Colonic mucosa (tissue), 4 donors: ENCODE data around the gene TAOK2. TPM values are rescaled to one million over a fixed set of nuclear protein-coding genes. Genes with fewer than 3 reads are reported as not detected.

Source experiments
- DNase-seq: peaks from one replicate; pipeline ENCODE4 v3.0.0-alpha.2; 2020
- H3K27ac ChIP-seq: fragments of 200-600 bp; one replicate; pipeline ENCODE4 v1.8.0; 2021
- H3K27me3 ChIP-seq: fragments of 200-600 bp; one replicate; pipeline ENCODE4 v1.8.0; 2021
- H3K36me3 ChIP-seq: fragments of 200-600 bp; one replicate; pipeline ENCODE4 v1.8.0; 2021
- H3K4me1 ChIP-seq: fragments of 200-600 bp; one replicate; pipeline ENCODE4 v1.8.0; 2021; ENCODE audit warnings: mild to moderate bottlenecking
- H3K4me3 ChIP-seq: fragments of 200-600 bp; one replicate; pipeline ENCODE4 v1.8.0; 2021
- H3K9ac ChIP-seq, 2 donors: one replicate each; pipeline ENCODE4 v1.7.0; 2013; ENCODE audit warnings: control low read depth in 2 of 2, low read depth in 2 of 2, low read length in 2 of 2
- H3K9me3 ChIP-seq: fragments of 200-600 bp; one replicate; pipeline ENCODE4 v1.8.0; 2021
- intact Hi-C: fragments of 100-400 bp; cut with DNase I; formaldehyde crosslinking; loops from one replicate; pipeline ENCODE4 v1.14.1; 2022
- total RNA-seq, 2 donors: library from RNA; stranded (reverse); fragmentation: NEBNext Ultra II Directional in 1 of 2; extraction: Animal tissue kit (Norgen Biotek cat#: 25700) in 1 of 2; gene quantifications; one replicate each; pipeline ENCODE4 v1.2.1, GENCODE V29; 2021
- TF ChIP-seq, protein P1 (sequence below): fragments of 200-600 bp; IDR thresholded peaks from one replicate; pipeline ENCODE4 v1.8.0; 2022; ENCODE audit warnings: antibody characterized with exemption, mild to moderate bottlenecking
- donor health status: healthy.
- donor health status: DM: no; HTN: no; CAD: no.
- donor health status: DM: no; HTN: no; CAD: no.

The TAOK2 gene
- total RNA-seq, 2 donors from 2014 or later: 37.4 to 62.3 TPM

DNA sequence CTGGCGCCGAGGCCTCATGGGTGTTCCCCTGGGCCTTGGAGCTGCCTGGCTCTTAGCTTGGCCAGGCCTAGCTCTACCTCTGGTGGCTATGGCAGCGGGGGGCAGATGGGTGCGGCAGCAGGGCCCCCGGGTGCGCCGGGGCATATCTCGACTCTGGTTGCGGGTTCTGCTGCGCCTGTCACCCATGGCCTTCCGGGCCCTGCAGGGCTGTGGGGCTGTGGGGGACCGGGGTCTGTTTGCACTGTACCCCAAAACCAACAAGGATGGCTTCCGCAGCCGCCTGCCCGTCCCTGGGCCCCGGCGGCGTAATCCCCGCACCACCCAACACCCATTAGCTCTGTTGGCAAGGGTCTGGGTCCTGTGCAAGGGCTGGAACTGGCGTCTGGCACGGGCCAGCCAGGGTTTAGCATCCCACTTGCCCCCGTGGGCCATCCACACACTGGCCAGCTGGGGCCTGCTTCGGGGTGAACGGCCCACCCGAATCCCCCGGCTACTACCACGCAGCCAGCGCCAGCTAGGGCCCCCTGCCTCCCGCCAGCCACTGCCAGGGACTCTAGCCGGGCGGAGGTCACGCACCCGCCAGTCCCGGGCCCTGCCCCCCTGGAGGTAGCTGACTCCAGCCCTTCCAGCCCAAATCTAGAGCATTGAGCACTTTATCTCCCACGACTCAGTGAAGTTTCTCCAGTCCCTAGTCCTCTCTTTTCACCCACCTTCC lies 13.9 kb downstream of the TAOK2 start:
- TF ChIP-seq, protein P1, sequence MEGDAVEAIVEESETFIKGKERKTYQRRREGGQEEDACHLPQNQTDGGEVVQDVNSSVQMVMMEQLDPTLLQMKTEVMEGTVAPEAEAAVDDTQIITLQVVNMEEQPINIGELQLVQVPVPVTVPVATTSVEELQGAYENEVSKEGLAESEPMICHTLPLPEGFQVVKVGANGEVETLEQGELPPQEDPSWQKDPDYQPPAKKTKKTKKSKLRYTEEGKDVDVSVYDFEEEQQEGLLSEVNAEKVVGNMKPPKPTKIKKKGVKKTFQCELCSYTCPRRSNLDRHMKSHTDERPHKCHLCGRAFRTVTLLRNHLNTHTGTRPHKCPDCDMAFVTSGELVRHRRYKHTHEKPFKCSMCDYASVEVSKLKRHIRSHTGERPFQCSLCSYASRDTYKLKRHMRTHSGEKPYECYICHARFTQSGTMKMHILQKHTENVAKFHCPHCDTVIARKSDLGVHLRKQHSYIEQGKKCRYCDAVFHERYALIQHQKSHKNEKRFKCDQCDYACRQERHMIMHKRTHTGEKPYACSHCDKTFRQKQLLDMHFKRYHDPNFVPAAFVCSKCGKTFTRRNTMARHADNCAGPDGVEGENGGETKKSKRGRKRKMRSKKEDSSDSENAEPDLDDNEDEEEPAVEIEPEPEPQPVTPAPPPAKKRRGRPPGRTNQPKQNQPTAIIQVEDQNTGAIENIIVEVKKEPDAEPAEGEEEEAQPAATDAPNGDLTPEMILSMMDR: no peak
- Histone ChIP-seq H3K27me3 (no peaks in the 10 kb centered on the region), H3K4me3 (no peak overlapping the region), H3K36me3 (peaks cover 8% of the 10 kb centered on the region), H3K9me3 (no peaks in the 10 kb centered on the region), H3K27ac (no peak overlapping the region), H3K4me1 (peaks cover 4% of the 10 kb centered on the region), H3K9ac (no peak overlapping the region)
- intact Hi-C loops: no loop called here
- no peak for DNase-seq

DNA sequence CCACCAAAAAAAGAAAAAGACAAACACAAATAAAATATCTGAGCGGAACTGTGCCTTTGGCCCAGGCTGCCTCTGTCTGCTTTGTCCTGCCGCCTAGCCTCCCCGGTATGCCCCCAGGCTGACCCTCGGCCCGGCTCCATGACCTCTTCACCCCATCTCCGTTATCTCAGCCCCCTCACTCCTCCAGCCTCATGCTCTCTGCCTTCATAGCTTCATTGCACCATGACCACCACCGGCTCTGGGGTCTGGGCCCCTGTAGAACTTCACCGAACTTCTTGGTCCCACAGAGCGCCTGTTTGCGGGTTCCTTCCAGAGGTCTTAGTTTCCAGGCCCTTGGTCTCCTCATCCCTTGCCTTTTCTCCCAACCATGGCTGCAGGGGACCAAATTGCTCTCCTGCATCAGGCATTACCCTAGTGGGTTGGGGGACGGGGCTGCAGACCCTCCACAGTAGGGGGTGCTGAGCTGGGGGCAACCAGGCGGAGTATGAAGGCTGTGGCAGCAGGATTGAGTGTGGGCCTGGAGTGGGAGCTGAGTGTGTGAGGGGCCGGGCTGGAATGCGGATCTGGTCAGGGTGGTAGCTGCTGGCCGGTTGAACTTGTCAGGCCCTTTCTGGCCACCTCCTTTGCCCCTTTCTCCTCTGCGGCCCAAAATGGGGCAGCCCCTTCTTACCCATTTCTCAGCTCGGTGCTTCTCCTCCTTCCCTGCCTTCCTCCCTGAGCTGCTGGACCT lies 14.8 kb downstream of the TAOK2 start:
- H3K9ac ChIP-seq: peak overlapping the region in 1 of 2 donors; percentile 42
- peaks cover 4% of the 10 kb centered on the region for H3K4me1 ChIP-seq
- TF ChIP-seq, protein P1: no peak
- no peak overlapping the region for H3K4me3 ChIP-seq
- H3K9me3 ChIP-seq: no peaks in the 10 kb centered on the region
- H3K27me3 ChIP-seq: no peaks in the 10 kb centered on the region
- no peak for DNase-seq
- intact Hi-C loops: no loop called here
- H3K27ac ChIP-seq: no peak overlapping the region
- peaks cover 8% of the 10 kb centered on the region for H3K36me3 ChIP-seq

DNA sequence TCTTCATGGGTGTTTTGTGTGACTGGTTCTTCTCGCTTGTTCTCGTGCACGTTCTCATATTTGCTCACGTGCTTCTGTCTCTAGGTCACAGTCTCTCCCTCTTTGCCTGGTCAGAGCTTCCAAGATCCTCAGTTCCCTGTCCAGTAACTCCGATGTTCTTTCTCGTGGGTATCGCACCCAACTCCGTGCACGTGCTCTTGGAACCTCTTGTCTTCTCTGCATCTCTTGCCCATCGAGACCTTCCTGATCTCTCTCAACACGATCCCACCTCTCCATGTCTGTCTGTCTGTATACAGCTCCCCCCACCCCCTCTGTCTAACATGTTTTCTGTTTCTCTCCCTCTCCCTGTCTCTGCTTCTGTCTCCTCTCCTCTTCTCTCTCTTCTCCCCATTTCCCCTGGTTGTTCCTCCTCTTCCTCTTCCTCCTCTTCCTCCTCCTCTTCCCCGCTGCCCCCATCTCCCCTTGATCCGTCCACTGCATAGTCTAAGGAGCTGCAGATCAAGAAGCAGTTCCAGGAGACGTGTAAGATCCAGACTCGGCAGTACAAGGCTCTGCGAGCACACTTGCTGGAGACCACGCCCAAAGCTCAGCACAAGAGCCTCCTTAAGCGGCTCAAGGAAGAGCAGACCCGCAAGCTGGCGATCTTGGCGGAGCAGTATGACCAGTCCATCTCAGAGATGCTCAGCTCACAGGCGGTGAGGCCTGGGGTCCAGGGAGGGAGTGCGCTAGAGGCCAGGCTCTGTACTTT lies 15.6 kb downstream of the TAOK2 start:
- H3K4me1 ChIP-seq: peaks cover 4% of the 10 kb centered on the region
- DNase-seq: no peak
- intact Hi-C loops: no loop called here
- H3K4me3 ChIP-seq: no peak overlapping the region
- H3K9me3 ChIP-seq: no peaks in the 10 kb centered on the region
- H3K27me3 ChIP-seq: no peaks in the 10 kb centered on the region
- TF ChIP-seq, protein P1: no peak
- H3K27ac ChIP-seq: peak overlapping the region; percentile 65
- peak overlapping the region in 1 of 2 donors; percentile 42 for H3K9ac ChIP-seq
- peaks cover 8% of the 10 kb centered on the region for H3K36me3 ChIP-seq

DNA sequence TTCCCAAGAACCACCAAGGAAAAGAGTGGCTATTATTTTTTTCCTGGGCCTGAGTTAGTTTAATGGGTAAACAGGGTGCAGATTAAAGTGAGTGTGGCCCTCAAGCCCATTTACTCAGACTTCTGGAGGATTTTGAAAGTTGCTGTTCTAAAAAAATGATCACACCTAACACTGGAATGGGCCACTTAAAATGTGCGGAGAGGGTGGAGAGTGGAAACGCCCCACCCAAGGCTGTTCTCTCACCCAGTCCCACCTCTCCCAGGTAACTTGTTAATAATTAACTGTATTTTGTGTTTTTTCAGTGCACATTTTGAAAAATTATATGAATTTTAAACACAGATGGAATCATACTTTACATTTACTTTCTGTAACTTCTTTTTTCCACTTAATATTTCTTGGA lies 16.4 kb downstream of the TAOK2 start:
- Histone ChIP-seq H3K4me3 (no peak overlapping the region), H3K9ac (peak overlapping the region in 1 of 2 donors; percentile 42), H3K27me3 (no peaks in the 10 kb centered on the region), H3K9me3 (no peaks in the 10 kb centered on the region), H3K36me3 (peaks cover 7% of the 10 kb centered on the region), H3K4me1 (peaks cover 4% of the 10 kb centered on the region), H3K27ac (peak overlapping the region; percentile 65)
- TF ChIP-seq, protein P1: no peak
- intact Hi-C loops: no loop called here
- DNase-seq: peak; percentile 52

DNA sequence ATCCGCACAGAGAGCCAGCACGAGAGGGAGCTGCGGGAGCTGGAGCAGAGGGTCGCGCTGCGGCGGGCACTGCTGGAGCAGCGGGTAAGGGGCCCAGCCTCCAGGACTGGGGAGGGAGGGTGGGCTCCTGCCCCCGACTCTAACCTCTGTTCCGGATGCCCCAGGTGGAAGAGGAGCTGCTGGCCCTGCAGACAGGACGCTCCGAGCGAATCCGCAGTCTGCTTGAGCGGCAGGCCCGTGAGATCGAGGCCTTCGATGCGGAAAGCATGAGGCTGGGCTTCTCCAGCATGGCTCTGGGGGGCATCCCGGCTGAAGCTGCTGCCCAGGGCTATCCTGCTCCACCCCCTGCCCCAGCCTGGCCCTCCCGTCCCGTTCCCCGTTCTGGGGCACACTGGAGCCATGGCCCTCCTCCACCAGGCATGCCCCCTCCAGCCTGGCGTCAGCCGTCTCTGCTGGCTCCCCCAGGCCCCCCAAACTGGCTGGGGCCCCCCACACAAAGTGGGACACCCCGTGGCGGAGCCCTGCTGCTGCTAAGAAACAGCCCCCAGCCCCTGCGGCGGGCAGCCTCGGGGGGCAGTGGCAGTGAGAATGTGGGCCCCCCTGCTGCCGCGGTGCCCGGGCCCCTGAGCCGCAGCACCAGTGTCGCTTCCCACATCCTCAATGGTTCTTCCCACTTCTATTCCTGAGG lies 17.4 kb downstream of the TAOK2 start:
- no peaks in the 10 kb centered on the region for H3K27me3 ChIP-seq
- H3K27ac ChIP-seq: no peak overlapping the region
- H3K9ac ChIP-seq: no peak overlapping the region
- DNase-seq: no peak
- TF ChIP-seq, protein P1: no peak
- no peaks in the 10 kb centered on the region for H3K36me3 ChIP-seq
- intact Hi-C loops: no loop called here
- H3K9me3 ChIP-seq: no peaks in the 10 kb centered on the region
- H3K4me1 ChIP-seq: peaks cover 4% of the 10 kb centered on the region
- no peak overlapping the region for H3K4me3 ChIP-seq
